Gastrocnemius medialis (tissue), 4 donors: ENCODE measurements around the gene GCH1.

Experiments
- CTCF ChIP-seq, 5 experiments: fragments of 450-650 bp in 3 of 5; fragments of 200-600 bp in 2 of 5; sonication (generic) in 2 of 5; IDR thresholded peaks in 4 of 5; conservative IDR thresholded peaks in 1 of 5; 1 replicate in 4 of 5; 2 replicates in 1 of 5; pipeline ENCODE4 v1.5.1; 2016 to 2019; ENCODE audit warnings: antibody characterized with exemption in 5 of 5, mild to moderate bottlenecking in 3 of 5, moderate library complexity in 3 of 5
- POLR2A ChIP-seq, 2 donors: fragments of 450-650 bp; IDR thresholded peaks; one replicate each; pipeline ENCODE4 v1.6.1; 2017; ENCODE audit warnings: antibody characterized with exemption in 2 of 2, mild to moderate bottlenecking in 2 of 2, moderate library complexity in 2 of 2

GRCh38 chr14:54881761-54882401 lies 20.7 kb downstream of the GCH1 start:
- no peak for TF ChIP-seq POLR2A (IDR thresholded peaks at IDR 0.05)
- TF ChIP-seq CTCF (IDR thresholded peaks at IDR 0.05 in 4 of 5, conservative IDR thresholded peaks at IDR 0.05 in 1 of 5): no peak
